Smooth muscle cell (in vitro differentiated cells): ENCODE measurements around the gene ATAD3A. TPM values are rescaled to one million over a fixed set of nuclear protein-coding genes. Genes with fewer than 3 reads are reported as not detected.
"Not testable (repeated sequence)": the region's sequence is repeated elsewhere in the genome, so short reads cannot be mapped to it uniquely, and the experiment has no call there.

Experiments used
- DNase-seq: peaks from one replicate; lab custom pipeline; 2025; ENCODE audit not compliant: unreplicated experiment; lab: John Stamatoyannopoulos, UW
- H2AFZ ChIP-seq: fragments of 200-600 bp; sonication (generic); 2 replicates; pipeline ENCODE4 v1.6.0; 2016; ENCODE audit warnings: antibody characterized with exemption, low read depth, mild to moderate bottlenecking
- H3F3A ChIP-seq: fragments of 200-600 bp; sonication (generic); 2 replicates; pipeline ENCODE4 v1.6.0; 2017; ENCODE audit warnings: antibody characterized with exemption, low read depth
- H3K27ac ChIP-seq: fragments of 200-600 bp; sonication (generic); 2 replicates; pipeline ENCODE4 v1.5.1; 2016; ENCODE audit warnings: low read depth, mild to moderate bottlenecking
- H3K27me3 ChIP-seq: fragments of 200-600 bp; sonication (generic); 2 replicates; pipeline ENCODE4 v1.6.1; 2016; ENCODE audit warnings: low read depth, mild to moderate bottlenecking
- H3K36me3 ChIP-seq: fragments of 200-600 bp; sonication (generic); 2 replicates; pipeline ENCODE4 v1.5.1; 2016; ENCODE audit warnings: low read depth
- H3K4me1 ChIP-seq: fragments of 200-600 bp; sonication (generic); 2 replicates; pipeline ENCODE4 v1.5.1; 2016; ENCODE audit warnings: low read depth
- H3K4me2 ChIP-seq: fragments of 200-600 bp; sonication (generic); 2 replicates; pipeline ENCODE4 v1.6.0; 2016; ENCODE audit warnings: mild to moderate bottlenecking
- H3K4me3 ChIP-seq: fragments of 200-600 bp; sonication (generic); 2 replicates; pipeline ENCODE4 v1.5.1; 2016; ENCODE audit warnings: mild to moderate bottlenecking
- H3K79me2 ChIP-seq: fragments of 200-600 bp; sonication (generic); 2 replicates; pipeline ENCODE4 v1.6.0; 2016; ENCODE audit warnings: low read depth, mild to moderate bottlenecking
- H3K9ac ChIP-seq: fragments of 200-600 bp; sonication (generic); 2 replicates; pipeline ENCODE4 v1.6.0; 2016; ENCODE audit warnings: low read depth
- H3K9me3 ChIP-seq: fragments of 200-600 bp; sonication (generic); replicated peaks from 2 replicates; pipeline ENCODE4 v1.5.1; 2016; ENCODE audit warnings: low read depth
- H4K20me1 ChIP-seq: fragments of 200-600 bp; sonication (generic); 2 replicates; pipeline ENCODE4 v1.6.0; 2016; ENCODE audit warnings: low read depth
- WGBS: methylation state at CpG from one replicate; pipeline ENCODE4 v1.1.7; 2016; ENCODE audit warnings: low lambda C conversion rate; 5-methylcytosine and 5-hydroxymethylcytosine counted together
- polyA plus RNA-seq: library from polyadenylated mRNA; unstranded; fragments of >200 nt; fragmentation: Nextera tagmentation; extraction: Ambion mirVana; gene quantifications from 2 replicates; pipeline ENCODE4 v1.2.1, GENCODE V29; 2016
- total RNA-seq: library from RNA; depleted of rRNA; stranded (reverse); fragments of >200 nt; gene quantifications from 2 replicates; pipeline ENCODE4 v1.2.3, GENCODE V29; 2014
- TF ChIP-seq, protein P1 (sequence below): fragments of 200-600 bp; sonication (generic); IDR thresholded peaks from 2 replicates; pipeline ENCODE4 v1.5.1; 2017; ENCODE audit warnings: borderline replicate concordance, mild to moderate bottlenecking, antibody characterized with exemption; ENCODE audit not compliant: insufficient read depth, poor library complexity, severe bottlenecking

The ATAD3A gene
- total and polyA plus RNA-seq, 2 experiments from 2014 or later: 14.3 to 58.0 TPM

DNA sequence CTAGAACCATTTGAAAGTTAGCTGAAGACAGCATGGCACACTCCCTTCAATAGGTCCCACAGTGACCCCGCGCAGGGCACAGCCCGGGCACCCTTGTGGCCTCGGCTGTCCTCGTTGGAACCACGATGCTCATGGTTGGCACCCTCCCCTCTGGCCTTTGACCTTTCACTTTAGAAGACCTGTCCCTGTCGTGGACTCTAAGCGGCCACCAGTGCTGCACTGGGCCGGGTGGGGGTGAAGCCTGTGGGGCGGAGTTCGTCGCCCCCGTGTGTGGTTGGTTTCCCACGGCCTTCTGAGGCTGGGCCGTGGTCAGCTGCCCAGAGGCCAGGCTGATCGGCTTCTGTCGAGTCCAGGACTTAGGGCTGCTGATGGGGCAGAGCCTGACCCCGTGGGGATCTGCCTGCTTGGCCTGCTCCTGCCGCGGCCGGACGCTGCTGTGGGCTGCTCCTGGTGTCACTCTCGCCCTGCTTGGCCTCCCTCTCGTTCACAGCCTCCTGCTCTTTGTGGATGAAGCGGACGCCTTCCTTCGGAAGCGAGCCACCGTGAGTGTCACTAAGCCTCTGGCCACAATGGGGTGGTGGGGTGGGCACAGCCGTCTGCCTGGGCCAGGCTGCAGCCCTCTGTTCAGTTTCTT is 12.9 kb downstream of the ATAD3A start:
- not testable (repeated sequence) for H3K36me3 ChIP-seq, H3K9ac ChIP-seq, H3K27me3 ChIP-seq, H4K20me1 ChIP-seq, H3K79me2 ChIP-seq, H3K4me3 ChIP-seq, H3K4me1 ChIP-seq, H3F3A ChIP-seq, H2AFZ ChIP-seq, DNase-seq, H3K4me2 ChIP-seq, H3K27ac ChIP-seq, H3K9me3 ChIP-seq
- 97% methylated on average over 24 of the region's 30 CpGs for WGBS

DNA sequence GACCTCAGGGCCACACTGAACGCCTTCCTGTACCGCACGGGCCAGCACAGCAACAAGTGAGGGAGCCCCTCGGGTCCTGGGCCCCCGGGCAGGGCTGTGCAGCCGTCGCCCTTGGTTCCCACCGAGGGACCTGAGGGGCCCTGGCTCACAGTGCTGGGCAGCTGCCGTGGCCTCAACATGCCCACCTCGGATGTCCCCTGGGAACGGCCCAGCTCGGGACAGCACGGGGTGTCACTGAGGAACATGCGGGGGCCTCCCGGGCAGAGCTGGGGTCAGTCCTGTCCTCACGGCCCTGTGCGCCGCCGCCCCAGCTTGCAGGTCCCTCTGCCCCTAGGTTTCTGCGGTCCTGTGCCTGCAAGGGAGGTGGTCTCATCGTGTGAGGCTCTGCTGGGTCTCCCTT is 14.5 kb downstream of the ATAD3A start:
- not testable (repeated sequence) for H3K27me3 ChIP-seq, H3K4me3 ChIP-seq, DNase-seq, H3K9ac ChIP-seq, H3K36me3 ChIP-seq, H3K4me1 ChIP-seq, H3K4me2 ChIP-seq, H3K9me3 ChIP-seq, H3K79me2 ChIP-seq, H3K27ac ChIP-seq, H2AFZ ChIP-seq, H4K20me1 ChIP-seq, H3F3A ChIP-seq
- 98% methylated on average over 17 of the region's 21 CpGs for WGBS

DNA sequence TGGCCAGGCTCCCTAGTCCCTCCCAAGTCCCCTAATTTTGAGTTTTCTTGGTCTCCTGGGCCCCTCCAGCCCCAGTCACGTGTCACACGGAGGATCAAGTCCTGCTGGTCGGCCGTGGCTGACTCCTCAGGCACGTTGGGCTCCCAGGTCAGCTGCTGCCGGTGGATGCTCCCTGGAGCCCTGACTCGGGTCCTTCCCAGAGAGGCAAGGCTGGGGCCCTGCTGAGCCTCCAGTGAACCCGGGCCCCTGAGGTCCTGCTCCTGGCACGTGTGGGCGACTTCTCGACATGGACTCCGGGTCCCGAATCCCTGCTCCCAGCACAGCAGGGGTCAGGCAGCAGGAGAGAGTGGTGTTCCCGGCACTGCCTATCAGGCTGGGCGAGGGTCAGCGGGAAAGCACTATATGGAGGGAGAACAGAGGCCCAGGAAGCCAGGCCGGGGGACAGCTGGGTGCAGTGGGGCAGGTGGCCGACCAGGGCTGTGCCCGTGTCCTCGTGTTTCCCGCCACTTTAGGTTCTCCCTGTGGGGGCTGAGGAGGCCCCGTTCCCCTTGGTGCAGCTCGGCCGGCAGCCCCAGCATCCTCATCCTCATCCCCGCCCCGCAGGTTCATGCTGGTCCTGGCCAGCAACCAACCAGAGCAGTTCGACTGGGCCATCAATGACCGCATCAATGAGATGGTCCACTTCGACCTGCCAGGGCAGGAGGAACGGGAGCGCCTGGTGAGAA is 15.3 kb downstream of the ATAD3A start:
- no peaks in the 10 kb centered on the region for H3K27me3 ChIP-seq
- no peak overlapping the region for H3K4me2 ChIP-seq
- no peaks in the 10 kb centered on the region for H3K9me3 ChIP-seq
- no peak overlapping the region for H3K4me3 ChIP-seq
- no peaks in the 10 kb centered on the region for H3K4me1 ChIP-seq
- no peak overlapping the region for H3K9ac ChIP-seq
- no peak overlapping the region for H2AFZ ChIP-seq
- WGBS: over 99% methylated on average over 27 of the region's 31 CpGs
- H4K20me1 ChIP-seq: no peaks in the 10 kb centered on the region
- no peak for DNase-seq
- no peaks in the 10 kb centered on the region for H3K36me3 ChIP-seq
- TF ChIP-seq, protein P1, sequence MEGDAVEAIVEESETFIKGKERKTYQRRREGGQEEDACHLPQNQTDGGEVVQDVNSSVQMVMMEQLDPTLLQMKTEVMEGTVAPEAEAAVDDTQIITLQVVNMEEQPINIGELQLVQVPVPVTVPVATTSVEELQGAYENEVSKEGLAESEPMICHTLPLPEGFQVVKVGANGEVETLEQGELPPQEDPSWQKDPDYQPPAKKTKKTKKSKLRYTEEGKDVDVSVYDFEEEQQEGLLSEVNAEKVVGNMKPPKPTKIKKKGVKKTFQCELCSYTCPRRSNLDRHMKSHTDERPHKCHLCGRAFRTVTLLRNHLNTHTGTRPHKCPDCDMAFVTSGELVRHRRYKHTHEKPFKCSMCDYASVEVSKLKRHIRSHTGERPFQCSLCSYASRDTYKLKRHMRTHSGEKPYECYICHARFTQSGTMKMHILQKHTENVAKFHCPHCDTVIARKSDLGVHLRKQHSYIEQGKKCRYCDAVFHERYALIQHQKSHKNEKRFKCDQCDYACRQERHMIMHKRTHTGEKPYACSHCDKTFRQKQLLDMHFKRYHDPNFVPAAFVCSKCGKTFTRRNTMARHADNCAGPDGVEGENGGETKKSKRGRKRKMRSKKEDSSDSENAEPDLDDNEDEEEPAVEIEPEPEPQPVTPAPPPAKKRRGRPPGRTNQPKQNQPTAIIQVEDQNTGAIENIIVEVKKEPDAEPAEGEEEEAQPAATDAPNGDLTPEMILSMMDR: no peak
- no peaks in the 10 kb centered on the region for H3F3A ChIP-seq
- no peak overlapping the region for H3K27ac ChIP-seq
- H3K79me2 ChIP-seq: no peaks in the 10 kb centered on the region

DNA sequence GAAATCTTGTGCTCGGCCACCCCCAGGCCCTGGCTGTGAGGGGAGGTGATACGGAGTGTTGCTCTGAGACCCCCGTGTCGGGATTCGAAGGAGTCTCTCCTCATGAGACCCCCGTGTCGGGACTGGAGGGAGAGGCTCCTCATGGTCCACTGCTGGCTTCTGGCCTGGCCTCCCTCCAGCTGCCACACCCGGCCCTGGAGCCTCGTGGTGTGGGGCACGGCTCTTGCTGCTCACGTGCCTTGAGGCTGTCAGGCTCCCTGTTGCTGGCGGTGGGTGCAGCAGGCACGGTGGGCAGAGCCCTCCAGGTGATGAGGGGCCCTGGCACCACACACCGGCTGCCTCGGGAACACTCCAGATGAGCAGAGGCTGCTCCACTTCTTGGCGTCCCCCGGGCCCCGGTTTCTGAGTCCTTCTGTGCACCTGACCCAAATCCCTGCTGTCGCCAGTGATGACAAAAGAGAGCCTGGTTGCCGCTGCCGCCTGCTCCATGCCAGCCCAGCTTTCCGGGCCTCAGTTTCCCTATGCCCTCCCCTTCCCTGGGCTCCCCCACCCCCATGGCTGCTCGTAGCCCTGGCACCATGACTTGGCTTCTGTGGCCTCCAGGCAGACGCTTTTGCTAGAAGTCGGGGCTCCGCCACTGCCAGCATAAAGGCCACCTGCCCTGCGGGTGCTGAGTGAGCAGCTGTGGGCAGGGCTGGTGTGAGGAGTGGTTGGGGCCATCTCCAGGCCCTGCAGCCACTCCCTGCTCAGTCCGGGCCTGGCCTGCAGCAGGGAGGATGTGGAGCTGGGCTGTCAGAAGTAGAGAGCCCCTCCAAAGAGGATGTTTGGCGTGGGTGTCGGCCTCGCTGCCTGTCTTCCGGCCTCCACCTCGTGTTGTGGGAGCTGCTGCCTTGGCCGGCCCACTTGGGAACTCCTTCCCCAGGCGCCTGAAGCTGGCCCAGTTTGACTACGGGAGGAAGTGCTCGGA is 16.6 kb downstream of the ATAD3A start:
- Histone ChIP-seq H3K9me3 (no peaks in the 10 kb centered on the region), H3K27ac (no peak overlapping the region), H3F3A (no peaks in the 10 kb centered on the region), H2AFZ (no peak overlapping the region), H3K9ac (no peak overlapping the region), H4K20me1 (no peaks in the 10 kb centered on the region), H3K4me2 (no peak overlapping the region), H3K27me3 (no peaks in the 10 kb centered on the region), H3K79me2 (no peaks in the 10 kb centered on the region), H3K4me3 (no peak overlapping the region), H3K4me1 (no peaks in the 10 kb centered on the region), H3K36me3 (no peaks in the 10 kb centered on the region)
- TF ChIP-seq, protein P1: no peak
- WGBS: 97% methylated on average over 36 of the region's 37 CpGs
- DNase-seq: no peak
